HG02938 (cell line): ENCODE measurements around the gene DSC2.
"Not testable (repeated sequence)": the region's sequence is repeated elsewhere in the genome, so short reads cannot be mapped to it uniquely, and the experiment has no call there.

Source experiments
- ATAC-seq: cut with Tn5 transposase; IDR thresholded peaks from one replicate; pipeline ENCODE4 v1.9.1; 2021; ENCODE audit warnings: mild to moderate bottlenecking, moderate library complexity; ENCODE audit not compliant: unreplicated experiment

Gene DSC2

GRCh38 chr18:31102025-31102684 lies at the start of gene DSC2:
Gene DSC2, minus strand, starts transcription at chr18:31102421. Its CDS starts 450 bp downstream, at chr18:31101971.
- no peak for ATAC-seq

- ATAC-seq, result no peak
Observed at GRCh38 chr18:31149351-31149750, 47.1 kb upstream of the DSC2 start.

- no peak for ATAC-seq
Observed at GRCh38 chr18:31148600-31148999, 46.4 kb upstream of the DSC2 start.

GRCh38 chr18:31146809-31147208 lies 44.6 kb upstream of the DSC2 start:
- no peak for ATAC-seq

GRCh38 chr18:31143025-31143424 lies 40.8 kb upstream of the DSC2 start:
- no peak for ATAC-seq

- ATAC-seq, result no peak
Observed at GRCh38 chr18:31138709-31139108, 36.5 kb upstream of the DSC2 start.

GRCh38 chr18:31134988-31135529 lies 32.8 kb upstream of the DSC2 start:
- no peak for ATAC-seq

GRCh38 chr18:31129398-31130115 lies 27.3 kb upstream of the DSC2 start:
- ATAC-seq, result no peak

GRCh38 chr18:31125878-31126277 lies 23.7 kb upstream of the DSC2 start:
- ATAC-seq, result no peak

- not testable (repeated sequence) for ATAC-seq
Observed at GRCh38 chr18:31123125-31123524, 20.9 kb upstream of the DSC2 start.

- ATAC-seq, result no peak
Observed at GRCh38 chr18:31120594-31120993, 18.4 kb upstream of the DSC2 start.

GRCh38 chr18:31116853-31117595 lies 14.8 kb upstream of the DSC2 start:
- no peak for ATAC-seq

GRCh38 chr18:31112804-31113203 lies 10.6 kb upstream of the DSC2 start:
- no peak for ATAC-seq

GRCh38 chr18:31105733-31106132 lies 3.5 kb upstream of the DSC2 start:
- no peak for ATAC-seq

GRCh38 chr18:31104444-31104843 lies 2.2 kb upstream of the DSC2 start:
- ATAC-seq, result no peak

- no peak for ATAC-seq
Observed at GRCh38 chr18:31103423-31103822, 1.2 kb upstream of the DSC2 start.

- ATAC-seq, result no peak
Observed at GRCh38 chr18:31102941-31103340, 720 bp upstream of the DSC2 start.

GRCh38 chr18:31101183-31102024 lies 817 bp downstream of the DSC2 start:
- no peak for ATAC-seq

GRCh38 chr18:31100436-31101182 lies 1.6 kb downstream of the DSC2 start:
- no peak for ATAC-seq
